SK-N-SH (cell line): Measurements from ENCODE around the gene GBA3. TPM values are rescaled to one million over a fixed set of nuclear protein-coding genes. Genes with fewer than 3 reads are reported as not detected.

Experiments used
- CTCF ChIA-PET: fragments of 300-600, 350-600 bp; formaldehyde crosslinking; extraction: SDS; loops from one replicate; lab custom pipeline; 2021; lab: Yijun Ruan, JAX
- POLR2A ChIA-PET: fragments of 350-600 bp; sonication (Branson Sonifier 250); formaldehyde crosslinking; extraction: SDS; loops from one replicate; lab custom pipeline; 2020; ENCODE audit warnings: antibody characterized with exemption, inconsistent platforms; lab: Yijun Ruan, JAX
- DNase-seq: peaks from one replicate; pipeline ENCODE4 v3.0.0; 2012
- H2AFZ ChIP-seq: fragments of 200-600 bp; sonication (generic); 2 replicates; pipeline ENCODE4 v1.8.1; 2016; ENCODE audit warnings: antibody characterized with exemption, mild to moderate bottlenecking, low read depth
- H3F3A ChIP-seq: fragments of 200-600 bp; sonication (generic); replicated peaks from 2 replicates; pipeline ENCODE3; 2016; ENCODE audit warnings: antibody characterized with exemption, mild to moderate bottlenecking; ENCODE audit not compliant: insufficient read depth
- H3K27ac ChIP-seq, 2 experiments: fragments of 200-500 bp in 1 of 2; fragments of 200-600 bp in 1 of 2; sonication (Bioruptor generic) in 1 of 2; sonication (generic), shearing (Covaris generic) in 1 of 2; 2 replicates each; pipeline versions ENCODE4 v1.5.1 to v1.6.1; 2014 to 2016; ENCODE audit warnings: low read depth in 2 of 2, inconsistent platforms in 1 of 2, low read length in 1 of 2, mild to moderate bottlenecking in 1 of 2, mixed read lengths in 1 of 2
- H3K27me3 ChIP-seq: fragments of 200-600 bp; sonication (generic), shearing (Covaris generic); 2 replicates; pipeline ENCODE4 v1.6.1; 2016; ENCODE audit warnings: mixed run types; ENCODE audit not compliant: insufficient read depth
- H3K36me3 ChIP-seq, 2 experiments: fragments of 200-500 bp in 1 of 2; fragments of 200-600 bp in 1 of 2; sonication (Bioruptor generic) in 1 of 2; sonication (generic) in 1 of 2; replicated peaks in 1 of 2; 2 replicates each; pipeline versions ENCODE3 to v1.5.1; 2014 to 2016; ENCODE audit warnings: low read length in 1 of 2, mild to moderate bottlenecking in 1 of 2; ENCODE audit not compliant: insufficient read depth in 2 of 2, control insufficient read depth in 1 of 2
- H3K4me1 ChIP-seq, 2 experiments: fragments of 200-500 bp in 1 of 2; fragments of 200-600 bp in 1 of 2; sonication (Bioruptor generic) in 1 of 2; sonication (generic), shearing (Covaris generic) in 1 of 2; 2 replicates each; pipeline versions ENCODE4 v1.5.1 to v1.6.1; 2014 to 2016; ENCODE audit warnings: low read depth in 1 of 2, low read length in 1 of 2, mixed run types in 1 of 2; ENCODE audit not compliant: insufficient read depth in 2 of 2, control insufficient read depth in 1 of 2
- H3K4me2 ChIP-seq: fragments of 200-600 bp; sonication (generic), shearing (Covaris generic); 2 replicates; pipeline ENCODE4 v1.6.1; 2017; ENCODE audit warnings: mixed run types
- H3K4me3 ChIP-seq, 2 experiments: fragments of 200-500 bp in 1 of 2; fragments of 200-600 bp in 1 of 2; sonication (Bioruptor generic) in 1 of 2; sonication (generic), shearing (Covaris generic) in 1 of 2; 2 replicates each; pipeline versions ENCODE4 v1.5.1 to v1.8.1; 2014 to 2016; ENCODE audit warnings: low read depth in 2 of 2, inconsistent platforms in 1 of 2, low read length in 1 of 2, mild to moderate bottlenecking in 1 of 2, mixed read lengths in 1 of 2, moderate library complexity in 1 of 2
- H3K79me2 ChIP-seq: fragments of 200-600 bp; sonication (generic); 2 replicates; pipeline ENCODE4 v1.8.1; 2017; ENCODE audit warnings: mild to moderate bottlenecking; ENCODE audit not compliant: insufficient read depth
- H3K9ac ChIP-seq: fragments of 200-600 bp; sonication (generic); 2 replicates; pipeline ENCODE4 v1.6.1; 2017; ENCODE audit warnings: mixed run types
- H3K9me2 ChIP-seq: fragments of 200-600 bp; sonication (generic); 2 replicates; pipeline ENCODE4 v1.6.1; 2017; ENCODE audit warnings: mixed run types
- H3K9me3 ChIP-seq: fragments of 200-600 bp; sonication (generic); 2 replicates; pipeline ENCODE4 v1.6.1; 2017; ENCODE audit warnings: mixed run types, mild to moderate bottlenecking, moderate library complexity
- H4K20me1 ChIP-seq: fragments of 200-600 bp; sonication (generic); 2 replicates; pipeline ENCODE4 v1.6.1; 2017; ENCODE audit warnings: mild to moderate bottlenecking, mixed run types; ENCODE audit not compliant: insufficient read depth
- FOSL2 ChIP-seq: IDR thresholded peaks from 2 replicates; pipeline ENCODE4 v1.4.0; 2012; ENCODE audit warnings: low read depth, mild to moderate bottlenecking, moderate library complexity, borderline replicate concordance
- FOXJ3 ChIP-seq: sonication (generic); formaldehyde crosslinking; IDR thresholded peaks from 2 replicates; pipeline ENCODE4 v1.5.1; 2020; ENCODE audit warnings: mild to moderate bottlenecking, missing genetic modification reagents
- FOXM1 ChIP-seq: IDR thresholded peaks from 2 replicates; pipeline ENCODE4 v1.4.0; 2012; ENCODE audit warnings: low read depth, mild to moderate bottlenecking
- GABPA ChIP-seq: IDR thresholded peaks from 2 replicates; pipeline ENCODE4 v1.4.0; 2012; ENCODE audit warnings: low read depth, mild to moderate bottlenecking
- GATA2 ChIP-seq: sonication (generic); formaldehyde crosslinking; IDR thresholded peaks from 2 replicates; pipeline ENCODE4 v1.5.0; 2020; ENCODE audit warnings: mild to moderate bottlenecking, missing genetic modification reagents
- MAX ChIP-seq: IDR thresholded peaks from 2 replicates; pipeline ENCODE4 v1.4.0; 2012; ENCODE audit warnings: low read depth
- MEF2A ChIP-seq: IDR thresholded peaks from 2 replicates; pipeline ENCODE4 v1.4.0; 2012; ENCODE audit warnings: low read depth, borderline replicate concordance
- PBX3 ChIP-seq: IDR thresholded peaks from 2 replicates; pipeline ENCODE4; 2012
- RCOR1 ChIP-seq: fragments of 150-350 bp; IDR thresholded peaks from 2 replicates; pipeline ENCODE4 v1.6.1; 2017; ENCODE audit warnings: antibody characterized with exemption, low read length
- SMC3 ChIP-seq: IDR thresholded peaks from 2 replicates; pipeline ENCODE4 v1.6.1; 2012; ENCODE audit warnings: low read depth, low read length, improper control_type of control experiment
- USF2 ChIP-seq: fragments of 150-350 bp; IDR thresholded peaks from 2 replicates; pipeline ENCODE4 v1.6.1; 2017; ENCODE audit warnings: antibody characterized with exemption, low read length, low read depth, borderline replicate concordance
- YY1 ChIP-seq: IDR thresholded peaks from 2 replicates; pipeline ENCODE4 v1.4.0; 2012; ENCODE audit warnings: low read depth, mild to moderate bottlenecking
- WGBS: methylation state at CpG from one replicate; pipeline ENCODE4 v1.1.6; 2017; ENCODE audit warnings: low lambda C conversion rate; 5-methylcytosine and 5-hydroxymethylcytosine counted together
- polyA plus RNA-seq, 3 experiments: library from polyadenylated mRNA; depleted of rRNA; stranded (reverse); fragments of >200 nt; gene quantifications; 2 replicates each; pipeline ENCODE4 v1.2.3, GENCODE V29; 2012

Gene GBA3
- polyA plus RNA-seq, 1 of the 3 experiments (the other 2 are of a cell fraction): not detected

- ChIA-PET POLR2A (no interaction called here), CTCF (no interaction called here)
- Histone ChIP-seq H3K4me2 (no peak overlapping the region), H3K9me3 (no peaks in the 10 kb centered on the region), H3K27me3 (no peaks in the 10 kb centered on the region), H3K4me3 (no peak overlapping the region), H2AFZ (no peak overlapping the region), H3K9me2 (no peaks in the 10 kb centered on the region), H3K36me3 (no peaks in the 10 kb centered on the region), H3F3A (no peaks in the 10 kb centered on the region), H3K9ac (no peak overlapping the region), H3K79me2 (no peaks in the 10 kb centered on the region), H4K20me1 (no peaks in the 10 kb centered on the region), H3K4me1 (no peaks in the 10 kb centered on the region), H3K27ac (no peak overlapping the region)
- TF ChIP-seq YY1: no peak
- no peak for TF ChIP-seq PBX3
- TF ChIP-seq FOSL2: no peak
- TF ChIP-seq GABPA: no peak
- DNase-seq: no peak
- WGBS: 0% methylated on average over 4 of the region's 4 CpGs
Observed at GRCh38 chr4:22780317-22780716, 87.6 kb downstream of the GBA3 start.

GRCh38 chr4:22780797-22781196 lies 88.1 kb downstream of the GBA3 start:
- Histone ChIP-seq H3K27me3 (no peaks in the 10 kb centered on the region), H3K9me2 (no peaks in the 10 kb centered on the region), H4K20me1 (no peaks in the 10 kb centered on the region), H3K36me3 (no peaks in the 10 kb centered on the region), H3K4me1 (no peaks in the 10 kb centered on the region), H2AFZ (no peak overlapping the region), H3K9ac (no peak overlapping the region), H3K4me3 (no peak overlapping the region), H3K79me2 (no peaks in the 10 kb centered on the region), H3K4me2 (no peak overlapping the region), H3F3A (no peaks in the 10 kb centered on the region), H3K27ac (no peak overlapping the region), H3K9me3 (no peaks in the 10 kb centered on the region)
- CTCF ChIA-PET: no interaction called here
- no peak for DNase-seq
- TF ChIP-seq RCOR1 (no peak), GATA2 (CRISPR knock-in tag) (no peak), SMC3 (no peak), MEF2A (no peak), FOXM1 (no peak), USF2 (no peak), YY1 (no peak), GABPA (no peak), FOXJ3 (CRISPR knock-in tag) (no peak), MAX (no peak)
- POLR2A ChIA-PET: no interaction called here
- 36% methylated on average over 3 of the region's 3 CpGs for WGBS
